SJSA1 (cell line): ENCODE data around the gene TASP1. TPM values are rescaled to one million over a fixed set of nuclear protein-coding genes. Genes with fewer than 3 reads are reported as not detected.
A peak's percentile ranks its signal among the peaks of the same experiment; 100 is the strongest.

ENCODE experiments used
- DNase-seq, 2 experiments: peaks; one replicate each; pipeline ENCODE4 v3.0.0-alpha.2; 2015 to 2020; ENCODE audit warnings: low spot score in 2 of 2, low read depth in 1 of 2
- H3K27ac ChIP-seq: fragments of 250-450 bp; sonication (Bioruptor Pico); 2 replicates; pipeline ENCODE4 v1.5.1; 2020; ENCODE audit warnings: mild to moderate bottlenecking, moderate library complexity
- H3K27me3 ChIP-seq: fragments of 250-450 bp; sonication (Bioruptor Pico); replicated peaks from 2 replicates; pipeline ENCODE4 v1.5.1; 2020; ENCODE audit warnings: mild to moderate bottlenecking, moderate library complexity
- H3K36me3 ChIP-seq: fragments of 250-450 bp; sonication (Bioruptor Pico); 2 replicates; pipeline ENCODE4 v1.5.1; 2020; ENCODE audit warnings: mild to moderate bottlenecking
- H3K4me1 ChIP-seq: fragments of 250-450 bp; sonication (Bioruptor Pico); replicated peaks from 2 replicates; pipeline ENCODE4 v1.6.1; 2021; ENCODE audit warnings: mild to moderate bottlenecking
- H3K4me3 ChIP-seq: fragments of 250-450 bp; sonication (Bioruptor Pico); 2 replicates; pipeline ENCODE4 v1.5.1; 2020; ENCODE audit warnings: mild to moderate bottlenecking
- H3K9me3 ChIP-seq: fragments of 250-450 bp; sonication (Bioruptor Pico); replicated peaks from 2 replicates; pipeline ENCODE4 v1.5.1; 2020; ENCODE audit warnings: mild to moderate bottlenecking
- total RNA-seq: library from RNA; depleted of rRNA; stranded (reverse); fragments of >200 nt; shearing (Covaris generic); gene quantifications from 2 replicates; pipeline ENCODE4 v1.2.3, GENCODE V29; 2014

TASP1 gene
- total RNA-seq, 1 experiment from 2014 or later, result 11.3 TPM

GRCh38 chr20:13580707-13581106 lies 58.0 kb downstream of the TASP1 start:
- Histone ChIP-seq H3K4me3 (no peak overlapping the region), H3K4me1 (no peaks in the 10 kb centered on the region), H3K27me3 (no peaks in the 10 kb centered on the region), H3K27ac (no peak overlapping the region), H3K36me3 (no peaks in the 10 kb centered on the region; the same call in 1 of the 2 replicates), H3K9me3 (no peaks in the 10 kb centered on the region)
- DNase-seq, result no peak

GRCh38 chr20:13574071-13574470 lies 64.7 kb downstream of the TASP1 start:
- DNase-seq, result no peak
- Histone ChIP-seq H3K27me3 (no peaks in the 10 kb centered on the region), H3K36me3 (no peaks in the 10 kb centered on the region), H3K9me3 (no peaks in the 10 kb centered on the region), H3K27ac (no peak overlapping the region), H3K4me3 (no peak overlapping the region), H3K4me1 (no peaks in the 10 kb centered on the region)

GRCh38 chr20:13571662-13572061 lies 67.1 kb downstream of the TASP1 start:
- Histone ChIP-seq H3K27me3 (no peaks in the 10 kb centered on the region), H3K36me3 (0 out of 2 replicates have a peak, but pooled peaks cover 3% of the 10 kb centered on the region), H3K4me3 (no peak overlapping the region), H3K9me3 (no peaks in the 10 kb centered on the region), H3K27ac (no peak overlapping the region), H3K4me1 (no peaks in the 10 kb centered on the region)
- DNase-seq, result no peak

GRCh38 chr20:13567663-13568062 lies 71.1 kb downstream of the TASP1 start:
- Histone ChIP-seq H3K36me3 (0 out of 2 replicates have a peak, but pooled peaks cover 3% of the 10 kb centered on the region), H3K4me3 (no peak overlapping the region), H3K9me3 (no peaks in the 10 kb centered on the region), H3K27ac (no peak overlapping the region), H3K4me1 (no peaks in the 10 kb centered on the region), H3K27me3 (no peaks in the 10 kb centered on the region)
- no peak for DNase-seq

- Histone ChIP-seq H3K4me1 (no peaks in the 10 kb centered on the region), H3K9me3 (no peaks in the 10 kb centered on the region), H3K27ac (no peak overlapping the region), H3K36me3 (0 out of 2 replicates have a peak, but pooled peaks cover 3% of the 10 kb centered on the region), H3K27me3 (no peaks in the 10 kb centered on the region), H3K4me3 (no peak overlapping the region)
- DNase-seq, result no peak
Observed at GRCh38 chr20:13563854-13564253, 74.9 kb downstream of the TASP1 start.

GRCh38 chr20:13554706-13555105 lies 84.0 kb downstream of the TASP1 start:
- H3K27me3 ChIP-seq, result no peaks in the 10 kb centered on the region
- DNase-seq, result peak in 1 of 2 experiments; percentile 29

GRCh38 chr20:13554076-13554475 lies 84.7 kb downstream of the TASP1 start:
- Histone ChIP-seq H3K9me3 (no peaks in the 10 kb centered on the region), H3K4me3 (no peak overlapping the region), H3K4me1 (peaks cover 20% of the 10 kb centered on the region), H3K36me3 (peaks cover 8% of the 10 kb centered on the region; the same call in 1 of the 2 replicates), H3K27ac (no peak overlapping the region), H3K27me3 (no peaks in the 10 kb centered on the region)
- peak in 1 of 2 experiments; percentile 7 for DNase-seq

More at GRCh38 chr20:13554706-13555105, 84.0 kb downstream of the TASP1 start:
- H3K4me3 ChIP-seq, result no peak overlapping the region
- no peaks in the 10 kb centered on the region for H3K9me3 ChIP-seq
- no peak overlapping the region; the same call in 1 of the 2 replicates for H3K27ac ChIP-seq
- H3K4me1 ChIP-seq, result peaks cover 20% of the 10 kb centered on the region
- H3K36me3 ChIP-seq, result peaks cover 8% of the 10 kb centered on the region; the same call in 1 of the 2 replicates

GRCh38 chr20:13552061-13552460 lies 86.7 kb downstream of the TASP1 start:
- Histone ChIP-seq H3K4me1 (peaks cover 20% of the 10 kb centered on the region), H3K9me3 (no peaks in the 10 kb centered on the region), H3K27me3 (no peaks in the 10 kb centered on the region), H3K4me3 (no peak overlapping the region), H3K36me3 (0 out of 2 replicates have a peak, but pooled peaks cover 3% of the 10 kb centered on the region), H3K27ac (no peak overlapping the region)
- no peak for DNase-seq

- no peaks in the 10 kb centered on the region for H3K27me3 ChIP-seq
- no peak for DNase-seq
- no peak overlapping the region for H3K4me3 ChIP-seq
- no peaks in the 10 kb centered on the region for H3K9me3 ChIP-seq
- no peak overlapping the region for H3K27ac ChIP-seq
- no peaks in the 10 kb centered on the region for H3K36me3 ChIP-seq
- H3K4me1 ChIP-seq, result peaks cover 9% of the 10 kb centered on the region
Observed at GRCh38 chr20:13549451-13549850, 89.3 kb downstream of the TASP1 start.

GRCh38 chr20:13546497-13547131 lies 92.1 kb downstream of the TASP1 start:
- Histone ChIP-seq H3K4me1 (no peaks in the 10 kb centered on the region), H3K27ac (no peak overlapping the region), H3K4me3 (no peak overlapping the region), H3K27me3 (no peaks in the 10 kb centered on the region), H3K36me3 (no peaks in the 10 kb centered on the region), H3K9me3 (no peaks in the 10 kb centered on the region)
- DNase-seq, result peak; percentile 58 to 70

- H3K4me1 ChIP-seq, result no peaks in the 10 kb centered on the region
- H3K27ac ChIP-seq, result no peak overlapping the region
- H3K4me3 ChIP-seq, result no peak overlapping the region
- no peaks in the 10 kb centered on the region for H3K9me3 ChIP-seq
- DNase-seq, result no peak
- no peaks in the 10 kb centered on the region for H3K27me3 ChIP-seq
- H3K36me3 ChIP-seq, result no peaks in the 10 kb centered on the region
Observed at GRCh38 chr20:13545790-13546189, 92.9 kb downstream of the TASP1 start.

- DNase-seq, result no peak
- Histone ChIP-seq H3K27me3 (no peaks in the 10 kb centered on the region), H3K9me3 (no peaks in the 10 kb centered on the region), H3K4me3 (no peak overlapping the region), H3K27ac (no peak overlapping the region), H3K4me1 (no peaks in the 10 kb centered on the region), H3K36me3 (no peaks in the 10 kb centered on the region)
Observed at GRCh38 chr20:13543783-13544182, 94.9 kb downstream of the TASP1 start.

GRCh38 chr20:13535627-13536026 lies 103.1 kb downstream of the TASP1 start:
- Histone ChIP-seq H3K27me3 (no peaks in the 10 kb centered on the region), H3K9me3 (no peaks in the 10 kb centered on the region), H3K4me3 (no peak overlapping the region), H3K36me3 (no peaks in the 10 kb centered on the region), H3K27ac (no peak overlapping the region), H3K4me1 (no peaks in the 10 kb centered on the region)
- no peak for DNase-seq

GRCh38 chr20:13533946-13534345 lies 104.8 kb downstream of the TASP1 start:
- H3K9me3 ChIP-seq, result no peaks in the 10 kb centered on the region
- H3K27ac ChIP-seq, result no peak overlapping the region
- H3K27me3 ChIP-seq, result no peaks in the 10 kb centered on the region
- H3K4me3 ChIP-seq, result no peak overlapping the region
- H3K4me1 ChIP-seq, result no peaks in the 10 kb centered on the region
- no peak for DNase-seq
- H3K36me3 ChIP-seq, result no peaks in the 10 kb centered on the region
